ENCODE results near the gene TMCO2. TPM values are rescaled to one million over a fixed set of nuclear protein-coding genes. Genes with fewer than 3 reads are reported as not detected.

The TMCO2 gene
- total and polyA plus RNA-seq, 10 of the 15 experiments (the other 5 are each of a cell fraction or from before 2014, with no cell fraction given): not detected

- H3K9ac ChIP-seq (ENCODE audit: control insufficient read depth, insufficient read depth, low read length): no peak overlapping the region
- RAD21 ChIA-PET (ENCODE audit: unreplicated experiment): no interaction called here
- intact Hi-C loops (cut with micrococcal nuclease; ENCODE audit: unreplicated experiment) (loop anchor here (10.0 kb wide), 1 partner anchor 150 kb away; no protein-coding TSS in a partner anchor), in situ Hi-C loops (cut with MboI) (no loop called here)
- H4K20me1 ChIP-seq (ENCODE audit: control insufficient read depth, insufficient read depth): no peaks in the 10 kb centered on the region
- no peak overlapping the region for H2AFZ ChIP-seq (ENCODE audit: control insufficient read depth, low read depth, low read length)
- H3K4me2 ChIP-seq (ENCODE audit: control insufficient read depth, insufficient read depth): no peak overlapping the region
- no TSS peak for BruUV-seq (replicated peaks)
- H3K79me2 ChIP-seq (ENCODE audit: control insufficient read depth, insufficient read depth, low read length): peaks cover 33% of the 10 kb centered on the region
- FAIRE-seq (no peak), ATAC-seq (no peak), DNase-seq (ENCODE audit: low read depth, low spot score) (no peak)
- no peak overlapping the region for H3K27ac ChIP-seq (ENCODE audit: control insufficient read depth, insufficient read depth)
- no peak overlapping the region for H3K4me3 ChIP-seq
- SMC1A ChIA-PET (ENCODE audit: uncharacterized antibody, unreplicated experiment): interaction anchor here (1.5 to 2.6 kb wide), 4 partner anchors 13 to 149 kb away, joined by 5 to 9 read pairs (median 6); no protein-coding TSS in a partner anchor
- POLR2A ChIA-PET: interaction anchor here (0.6 to 1.1 kb wide), 3 partner anchors 13 to 59 kb away, joined by 3 to 4 read pairs (median 3); no protein-coding TSS in a partner anchor
- no peaks in the 10 kb centered on the region for H3K9me3 ChIP-seq (replicated peaks; ENCODE audit: control insufficient read depth, insufficient read depth, low read length)
- H3K4me1 ChIP-seq (ENCODE audit: control insufficient read depth, insufficient read depth, low read length): peaks cover 8% of the 10 kb centered on the region; the same call in 1 of the 2 replicates
- H3K36me3 ChIP-seq (ENCODE audit: control insufficient read depth in 2 of 2, insufficient read depth in 2 of 2, low read length in 1 of 2): no peaks in the 10 kb centered on the region
- CTCF ChIA-PET: interaction anchor here (1.0 to 3.8 kb wide), 5 partner anchors 14 to 109 kb away, joined by 3 to 21 read pairs (median 7); no protein-coding TSS in a partner anchor
- H3K27me3 ChIP-seq (replicated peaks in 1 of 2; ENCODE audit: control insufficient read depth in 2 of 2, insufficient read depth in 2 of 2, low read length in 1 of 2): no peaks in the 10 kb centered on the region
- no peak for TF ChIP-seq ZNF384 (IDR thresholded peaks at IDR 0.05; ENCODE audit: borderline replicate concordance, low read depth, low read length)
- TF ChIP-seq ZBTB33 (IDR thresholded peaks at IDR 0.05): no peak
- no peak for TF ChIP-seq NFYA (IDR thresholded peaks at IDR 0.05; ENCODE audit: borderline replicate concordance, low read depth, low read length)
- no peak for TF ChIP-seq FOXM1 (IDR thresholded peaks at IDR 0.05; ENCODE audit: low read depth, low read length)
- TF ChIP-seq FOS (IDR thresholded peaks at IDR 0.05; ENCODE audit: borderline replicate concordance, extremely low read depth, insufficient read length): no peak
- no peak for TF ChIP-seq CBX3 (IDR thresholded peaks at IDR 0.05; ENCODE audit: borderline replicate concordance, low read depth)
- no peak for TF ChIP-seq ZBTB4 (CRISPR knock-in tag; IDR thresholded peaks at IDR 0.05)
- no peak for TF ChIP-seq ZNF622 (IDR thresholded peaks at IDR 0.05)
- no peak for TF ChIP-seq SP1 (IDR thresholded peaks at IDR 0.05; ENCODE audit: low read depth, low read length)
- no peak for TF ChIP-seq CBX5 (IDR thresholded peaks at IDR 0.05; ENCODE audit: low read depth)
- no peak for TF ChIP-seq KLF5 (IDR thresholded peaks at IDR 0.05; ENCODE audit: partially characterized antibody)
- no peak for TF ChIP-seq IRF5 (IDR thresholded peaks at IDR 0.05; ENCODE audit: borderline replicate concordance)
- TF ChIP-seq PKNOX1 (IDR thresholded peaks at IDR 0.05): no peak
- no peak for TF ChIP-seq SPI1 (IDR thresholded peaks at IDR 0.05; ENCODE audit: borderline replicate concordance, insufficient read depth, low read depth, low read length)
- no peak for TF ChIP-seq TBL1XR1 (IDR thresholded peaks at IDR 0.05; ENCODE audit: low read depth, low read length)
- no peak for TF ChIP-seq ELK1 (IDR thresholded peaks at IDR 0.05; ENCODE audit: low read depth, low read length)
Measured at GRCh38 chr1:40255231-40255630, 7.5 kb downstream of the TMCO2 start.
